B cell (primary cell): Measurements from ENCODE around the gene MTHFD2L. TPM values are rescaled to one million over a fixed set of nuclear protein-coding genes. Genes with fewer than 3 reads are reported as not detected.

Experiments
- ATAC-seq: fragments of 200-7000 bp; cut with Tn5 transposase; one replicate; pipeline ENCODE4 v1.10.0; 2021; ENCODE audit warnings: low read depth, mild to moderate bottlenecking, moderate number of reproducible peaks, moderate library complexity
- CTCF ChIA-PET: fragments of 350-600 bp; sonication (Branson Sonifier 250); formaldehyde crosslinking; loops from one replicate; lab custom pipeline; 2021; ENCODE audit warnings: antibody characterized with exemption, inconsistent platforms; lab: Charles Lee
- POLR2A ChIA-PET: fragments of 350-600 bp; sonication (Branson Sonifier 250); formaldehyde crosslinking; loops from one replicate; lab custom pipeline; 2021; ENCODE audit warnings: antibody characterized with exemption; lab: Charles Lee
- DNase-seq: peaks from one replicate; pipeline ENCODE4 v3.0.0; 2013
- H2AFZ ChIP-seq: 2 replicates; pipeline ENCODE4 v1.6.1; 2012; ENCODE audit warnings: mild to moderate bottlenecking, low read depth, low read length; ENCODE audit not compliant: insufficient read depth, poor library complexity, severe bottlenecking
- H3K27ac ChIP-seq, 2 donors: 1 replicate in 1 of 2; 2 replicates in 1 of 2; pipeline ENCODE4 v1.5.1; 2012 to 2013; ENCODE audit warnings: low read length in 2 of 2, mild to moderate bottlenecking in 2 of 2, moderate library complexity in 1 of 2
- H3K27me3 ChIP-seq, 4 experiments: fragments of 200-600 bp in 1 of 4; sonication (generic) in 1 of 4; replicated peaks in 1 of 4; 1 replicate in 2 of 4; 2 replicates in 2 of 4; pipeline versions ENCODE4 v1.6.1 to v1.7.0; 2013 to 2016; ENCODE audit warnings: low read length in 3 of 4, mild to moderate bottlenecking in 2 of 4, mixed read lengths in 1 of 4, moderate library complexity in 1 of 4; ENCODE audit not compliant: insufficient read depth in 4 of 4, control insufficient read depth in 3 of 4; ENCODE audit errors: control extremely low read depth in 1 of 4
- H3K36me3 ChIP-seq, 2 experiments: replicated peaks in 1 of 2; 1 replicate in 1 of 2; 2 replicates in 1 of 2; pipeline versions ENCODE4 v1.6.1 to v1.7.1; 2013; ENCODE audit warnings: low read length in 1 of 2; ENCODE audit not compliant: insufficient read depth in 2 of 2, control insufficient read depth in 1 of 2; ENCODE audit errors: control extremely low read depth in 1 of 2, extremely low read depth in 1 of 2
- H3K4me1 ChIP-seq, 2 donors: fragments of 200-600 bp in 1 of 2; sonication (generic) in 1 of 2; 1 replicate in 1 of 2; 2 replicates in 1 of 2; pipeline versions ENCODE4 v1.5.1 to v1.6.1; 2013 to 2017; ENCODE audit warnings: low read length in 2 of 2; ENCODE audit not compliant: control insufficient read depth in 2 of 2, insufficient read depth in 2 of 2
- H3K4me2 ChIP-seq: replicated peaks from 2 replicates; pipeline ENCODE3; 2012; ENCODE audit warnings: mild to moderate bottlenecking, low read depth, low read length; ENCODE audit not compliant: poor library complexity, severe bottlenecking
- H3K4me3 ChIP-seq, 5 experiments: fragments of 200-600 bp in 1 of 5; sonication (generic) in 1 of 5; 1 replicate in 3 of 5; 2 replicates in 2 of 5; pipeline versions ENCODE4 v1.5.1 to v1.7.0; 2011 to 2016; ENCODE audit warnings: low read length in 4 of 5, mild to moderate bottlenecking in 4 of 5, low read depth in 2 of 5, control low read depth in 1 of 5, moderate library complexity in 1 of 5; ENCODE audit not compliant: insufficient read depth in 1 of 5; ENCODE audit errors: control extremely low read depth in 1 of 5, extremely low read depth in 1 of 5
- H3K79me2 ChIP-seq: fragments of 200-600 bp; sonication (generic); one replicate; pipeline ENCODE4 v1.6.0; 2016; ENCODE audit warnings: low read length; ENCODE audit not compliant: control insufficient read depth, insufficient read depth
- H3K9ac ChIP-seq: fragments of 200-600 bp; sonication (generic); 2 replicates; pipeline ENCODE4 v1.6.1; 2017; ENCODE audit warnings: mild to moderate bottlenecking, low read length, moderate library complexity
- H3K9me3 ChIP-seq, 3 donors: one replicate each; pipeline versions ENCODE4 v1.6.1 to v1.7.1; 2013; ENCODE audit warnings: low read length in 2 of 3; ENCODE audit not compliant: control insufficient read depth in 2 of 3, insufficient read depth in 1 of 3; ENCODE audit errors: control extremely low read depth in 1 of 3
- H4K20me1 ChIP-seq: 2 replicates; pipeline ENCODE4 v1.6.0; 2012; ENCODE audit warnings: mild to moderate bottlenecking, low read length; ENCODE audit not compliant: insufficient read depth, control insufficient read depth, poor library complexity, severe bottlenecking
- H3K27ac Mint-ChIP-seq: one replicate; pipeline ENCODE4 v1.8.0; 2021; ENCODE audit warnings: mixed read lengths
- H3K27me3 Mint-ChIP-seq: one replicate; pipeline ENCODE4 v1.8.0; 2021; ENCODE audit warnings: mixed read lengths
- H3K4me1 Mint-ChIP-seq: one replicate; pipeline ENCODE4 v1.8.0; 2021; ENCODE audit warnings: mixed read lengths
- H3K4me3 Mint-ChIP-seq: one replicate; pipeline ENCODE4 v1.8.0; 2021; ENCODE audit warnings: mixed read lengths
- H3K9me3 Mint-ChIP-seq: one replicate; pipeline ENCODE4 v1.8.0; 2022; ENCODE audit warnings: mixed read lengths; ENCODE audit not compliant: insufficient read depth
- EZH2 ChIP-seq: IDR thresholded peaks from 2 replicates; pipeline ENCODE4 v1.6.1; 2012; ENCODE audit warnings: borderline replicate concordance, low read depth, mild to moderate bottlenecking, moderate library complexity, low read length; ENCODE audit not compliant: insufficient read depth, poor library complexity, severe bottlenecking
- WGBS: methylation state at CpG from one replicate; pipeline ENCODE4 v1.1.5; 2013; ENCODE audit warnings: missing lambda C conversion rate; ENCODE audit not compliant: insufficient coverage; 5-methylcytosine and 5-hydroxymethylcytosine counted together
- intact Hi-C: fragments of 100-400 bp; cut with micrococcal nuclease; formaldehyde crosslinking; loops from one replicate; pipeline ENCODE4 v1.10.0; 2022
- polyA plus RNA-seq: library from polyadenylated mRNA; depleted of rRNA; stranded (reverse); fragments of >200 nt; gene quantifications from 2 replicates; pipeline ENCODE4 v1.2.3, GENCODE V29; 2012
- total RNA-seq, 2 donors: library from RNA; stranded (reverse); fragments of 120-200 nt in 1 of 2; gene quantifications; 1 replicate in 1 of 2; 2 replicates in 1 of 2; pipeline versions ENCODE4 v1.2.3 to v1.2.4, GENCODE V29; 2013 to 2022
- TF ChIP-seq, protein P1 (sequence below): fragments of 200-600 bp; IDR thresholded peaks from one replicate; pipeline ENCODE4 v1.8.0; 2022; ENCODE audit warnings: antibody characterized with exemption, mild to moderate bottlenecking

MTHFD2L gene
- total and polyA plus RNA-seq, 2 donors (not counting 1 experiment from before 2014, with no cell fraction given) = 5.5 to 12.6 TPM

DNA sequence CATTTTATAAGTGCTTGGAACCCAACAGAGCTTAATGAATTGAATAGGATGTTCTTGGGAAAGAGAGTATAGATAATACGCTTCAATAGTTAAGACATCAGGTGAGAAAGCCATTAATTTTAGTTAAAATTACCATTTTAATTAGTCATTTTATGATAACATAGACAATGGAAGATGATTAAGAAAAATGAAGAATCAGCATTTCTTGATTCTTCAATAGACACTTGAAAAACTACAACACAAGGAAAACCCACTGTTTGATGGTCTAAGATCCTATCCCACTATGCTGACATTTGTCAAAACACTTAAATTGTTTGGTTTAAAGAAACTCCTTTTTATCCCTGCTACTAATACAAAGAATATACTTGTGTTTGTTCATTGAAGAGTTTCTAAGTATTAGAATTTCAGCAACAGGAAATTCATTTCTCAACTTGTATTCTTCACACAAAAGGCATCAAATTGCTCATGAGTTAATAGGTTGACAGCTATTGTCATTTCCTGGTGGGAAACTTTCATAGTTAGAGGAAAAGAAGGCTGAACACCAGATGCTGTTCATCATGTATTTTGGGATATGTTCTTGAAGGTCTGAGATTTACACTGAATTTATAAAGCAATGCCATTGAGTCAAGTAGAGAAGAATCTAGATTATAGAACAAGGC is 49.3 kb upstream of the MTHFD2L start:
- H3K4me2 ChIP-seq = no peak overlapping the region
- intact Hi-C loops = no loop called here
- DNase-seq (no peak), ATAC-seq (no peak)
- Mint-ChIP-seq H3K4me3 (no peak overlapping the region), H3K9me3 (no peaks in the 10 kb centered on the region), H3K27ac (no peak overlapping the region), H3K4me1 (no peaks in the 10 kb centered on the region), H3K27me3 (peaks cover 9% of the 10 kb centered on the region)
- no peak overlapping the region for H3K4me3 ChIP-seq
- ChIA-PET POLR2A (no interaction called here), CTCF (no interaction called here)
- TF ChIP-seq, protein P1, sequence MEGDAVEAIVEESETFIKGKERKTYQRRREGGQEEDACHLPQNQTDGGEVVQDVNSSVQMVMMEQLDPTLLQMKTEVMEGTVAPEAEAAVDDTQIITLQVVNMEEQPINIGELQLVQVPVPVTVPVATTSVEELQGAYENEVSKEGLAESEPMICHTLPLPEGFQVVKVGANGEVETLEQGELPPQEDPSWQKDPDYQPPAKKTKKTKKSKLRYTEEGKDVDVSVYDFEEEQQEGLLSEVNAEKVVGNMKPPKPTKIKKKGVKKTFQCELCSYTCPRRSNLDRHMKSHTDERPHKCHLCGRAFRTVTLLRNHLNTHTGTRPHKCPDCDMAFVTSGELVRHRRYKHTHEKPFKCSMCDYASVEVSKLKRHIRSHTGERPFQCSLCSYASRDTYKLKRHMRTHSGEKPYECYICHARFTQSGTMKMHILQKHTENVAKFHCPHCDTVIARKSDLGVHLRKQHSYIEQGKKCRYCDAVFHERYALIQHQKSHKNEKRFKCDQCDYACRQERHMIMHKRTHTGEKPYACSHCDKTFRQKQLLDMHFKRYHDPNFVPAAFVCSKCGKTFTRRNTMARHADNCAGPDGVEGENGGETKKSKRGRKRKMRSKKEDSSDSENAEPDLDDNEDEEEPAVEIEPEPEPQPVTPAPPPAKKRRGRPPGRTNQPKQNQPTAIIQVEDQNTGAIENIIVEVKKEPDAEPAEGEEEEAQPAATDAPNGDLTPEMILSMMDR = no peak
- no peak for TF ChIP-seq EZH2
- H3K36me3 ChIP-seq = no peaks in the 10 kb centered on the region
- no peak overlapping the region for H3K9ac ChIP-seq
- no peaks in the 10 kb centered on the region for H3K79me2 ChIP-seq
- no peaks in the 10 kb centered on the region for H3K27me3 ChIP-seq
- no peaks in the 10 kb centered on the region for H3K9me3 ChIP-seq
- H3K4me1 ChIP-seq = no peaks in the 10 kb centered on the region
- H4K20me1 ChIP-seq = no peaks in the 10 kb centered on the region
- no peak overlapping the region for H2AFZ ChIP-seq
- no CpG with 5 or more reads among the region's 1 CpG for WGBS
- no peak overlapping the region for H3K27ac ChIP-seq

DNA sequence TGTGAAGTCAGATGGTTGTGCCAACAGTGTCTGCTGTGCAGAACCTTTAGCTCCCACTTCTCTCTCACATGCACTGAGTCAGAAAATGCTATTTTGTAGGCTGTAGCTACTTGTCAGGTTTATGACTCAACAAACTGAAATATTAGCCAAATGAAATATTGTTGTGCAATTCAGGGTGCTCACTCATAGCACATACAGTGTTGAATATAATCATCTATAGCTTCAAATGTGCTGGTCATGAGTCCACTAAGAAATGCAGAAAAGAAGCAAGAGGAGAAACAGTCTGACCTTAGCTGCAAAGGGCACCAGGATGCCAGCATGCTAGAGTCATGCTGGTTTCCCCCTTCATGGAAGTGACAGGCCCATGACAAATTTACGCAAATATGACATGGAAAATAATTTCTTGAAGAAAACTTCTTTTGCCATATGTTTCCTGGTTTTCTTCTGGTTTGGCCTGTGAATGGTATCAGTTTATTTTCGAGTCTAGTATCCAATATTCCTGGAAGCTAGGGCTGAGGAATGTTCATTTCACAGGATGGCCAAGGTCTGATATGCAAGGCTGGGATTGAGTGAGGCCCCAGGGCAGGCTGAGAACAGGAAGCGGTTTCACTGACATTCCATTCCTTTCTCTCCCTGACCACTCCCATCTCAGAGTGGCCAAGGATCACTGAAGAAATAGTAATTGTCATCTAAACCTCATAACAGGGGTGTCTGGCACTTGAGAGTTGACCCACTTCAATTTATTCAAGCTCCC is 48.6 kb upstream of the MTHFD2L start:
- Histone ChIP-seq H3K4me3 (no peak overlapping the region), H4K20me1 (no peaks in the 10 kb centered on the region), H3K27me3 (no peaks in the 10 kb centered on the region), H3K36me3 (no peaks in the 10 kb centered on the region), H3K9ac (no peak overlapping the region), H3K27ac (no peak overlapping the region), H3K4me2 (no peak overlapping the region), H3K4me1 (no peaks in the 10 kb centered on the region), H3K79me2 (no peaks in the 10 kb centered on the region), H3K9me3 (no peaks in the 10 kb centered on the region), H2AFZ (no peak overlapping the region)
- no peak for ATAC-seq
- H3K27ac Mint-ChIP-seq = no peak overlapping the region
- ChIA-PET CTCF (no interaction called here), POLR2A (no interaction called here)
- no peaks in the 10 kb centered on the region for H3K9me3 Mint-ChIP-seq
- WGBS = 100% methylated on average over 1 of the region's 3 CpGs
- no peak for TF ChIP-seq EZH2
- TF ChIP-seq, protein P1 = no peak
- no peak overlapping the region for H3K4me3 Mint-ChIP-seq
- H3K27me3 Mint-ChIP-seq = peaks cover 9% of the 10 kb centered on the region
- DNase-seq = no peak
- no peaks in the 10 kb centered on the region for H3K4me1 Mint-ChIP-seq
- intact Hi-C loops = no loop called here
